GM21619 (cell line): ENCODE measurements around the gene KRTAP10-2.
"Not testable (repeated sequence)": the region's sequence is repeated elsewhere in the genome, so short reads cannot be mapped to it uniquely, and the experiment has no call there.

ENCODE experiments used
- ATAC-seq: cut with Tn5 transposase; IDR thresholded peaks from one replicate; pipeline ENCODE4 v1.9.1; 2021; ENCODE audit not compliant: unreplicated experiment

KRTAP10-2 gene

DNA sequence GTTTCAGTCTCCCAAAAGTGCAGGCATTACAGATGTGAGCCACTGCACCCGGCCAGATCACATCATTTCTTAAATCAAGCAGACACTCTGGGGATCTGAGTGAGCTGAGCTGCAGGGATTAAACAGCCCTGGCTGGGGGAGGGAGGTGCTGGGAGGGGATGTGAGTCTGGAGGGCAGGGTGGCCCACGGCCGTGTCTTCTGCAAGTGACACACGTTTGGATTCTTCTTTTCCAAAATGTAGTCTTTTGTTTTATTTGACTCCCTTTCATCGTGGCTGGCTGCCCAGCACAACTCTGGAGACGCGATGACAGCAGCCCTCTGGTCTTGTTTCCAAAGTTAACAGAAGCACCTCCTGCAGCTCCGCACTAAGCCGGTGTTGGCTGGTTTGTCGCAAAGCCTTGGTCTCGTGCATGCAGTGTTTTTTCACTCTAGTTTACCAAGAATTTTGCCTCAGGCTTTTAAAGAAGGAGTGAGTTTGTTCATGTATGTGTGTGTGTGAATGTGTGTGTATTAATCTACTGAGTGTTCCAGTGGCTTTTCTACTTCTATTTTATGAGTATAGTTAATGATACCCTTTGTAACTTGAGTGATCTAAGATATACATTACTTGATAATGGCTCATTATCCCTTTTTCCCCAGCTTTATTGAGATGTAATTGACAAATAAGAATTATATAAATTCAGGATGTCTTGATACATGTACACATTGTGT is 31.9 kb upstream of the KRTAP10-2 start:
- no peak for ATAC-seq

DNA sequence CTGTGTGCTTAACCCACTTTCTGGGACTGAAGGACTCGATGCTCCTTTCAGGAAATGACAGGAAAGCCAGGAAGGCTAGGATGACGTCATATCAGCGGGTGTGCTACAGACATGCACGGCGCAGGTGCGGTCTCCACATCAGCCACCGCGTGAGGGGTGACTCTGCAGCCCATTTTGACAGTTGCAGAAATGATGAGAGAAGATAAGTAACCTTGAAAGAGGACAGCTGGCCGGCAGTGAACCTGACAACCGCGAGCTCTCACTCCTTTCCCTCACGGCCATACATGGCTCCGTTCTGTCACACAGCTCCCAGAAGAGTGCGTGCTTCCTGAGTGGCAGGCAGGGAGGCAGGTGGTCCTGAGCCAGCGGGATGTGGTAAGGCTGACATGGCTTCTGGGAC is 30.8 kb upstream of the KRTAP10-2 start:
- no peak for ATAC-seq

DNA sequence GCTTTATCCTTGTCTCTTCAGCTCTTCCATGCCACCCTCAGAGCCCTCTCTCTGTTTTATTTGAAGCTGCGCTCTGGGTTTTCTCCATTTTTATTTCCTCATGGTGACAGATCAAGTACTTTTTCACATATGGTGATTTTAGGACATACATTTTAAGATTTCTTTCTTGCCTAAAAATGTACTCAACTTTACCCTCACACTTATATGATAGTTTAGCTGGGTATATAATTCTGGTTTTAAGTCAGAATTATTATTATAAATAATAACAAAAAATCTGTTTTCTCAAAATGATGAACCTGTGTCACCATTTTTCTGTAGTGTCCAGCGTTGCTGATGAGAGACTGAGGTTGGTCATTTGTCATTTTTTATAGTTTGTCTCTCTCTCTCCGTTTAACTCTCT is 29.9 kb upstream of the KRTAP10-2 start:
- ATAC-seq, result no peak

DNA sequence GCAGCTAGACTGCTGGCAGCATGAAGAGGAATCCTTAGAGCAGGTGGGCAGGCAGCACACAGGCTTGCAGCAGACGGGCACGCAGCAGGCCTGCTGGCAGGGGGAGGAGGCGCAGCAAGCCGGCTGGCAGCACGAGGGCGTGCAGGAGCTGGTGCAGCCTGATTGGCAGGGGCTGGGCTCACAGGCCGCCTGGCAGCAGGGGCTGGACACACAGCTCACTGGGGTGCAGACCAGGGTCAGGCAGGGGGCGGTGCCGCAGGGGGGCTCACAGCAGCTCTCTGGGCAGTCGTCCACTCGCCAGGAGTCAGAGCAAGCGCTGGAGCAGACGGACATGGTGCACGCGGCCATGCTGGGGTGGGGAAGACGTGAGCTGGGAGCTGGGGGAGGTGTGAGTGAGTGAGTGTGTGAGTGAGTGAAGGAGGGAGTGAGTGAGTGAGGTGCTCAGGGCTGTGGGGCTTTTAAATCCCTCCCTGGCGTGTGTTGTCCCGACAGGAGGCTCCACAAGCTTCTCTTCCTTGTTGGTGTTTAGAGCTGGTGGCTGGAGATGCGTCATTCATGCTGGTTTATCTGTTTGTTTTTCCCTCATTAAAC is 29.0 kb upstream of the KRTAP10-2 start, which contains the start of gene KRTAP10-5:
Gene KRTAP10-5 (minus strand): TSS at position 374 of the 591 bp plus-strand sequence. CDS start 26 bp downstream, at position 348.
- ATAC-seq, result not testable (repeated sequence)

DNA sequence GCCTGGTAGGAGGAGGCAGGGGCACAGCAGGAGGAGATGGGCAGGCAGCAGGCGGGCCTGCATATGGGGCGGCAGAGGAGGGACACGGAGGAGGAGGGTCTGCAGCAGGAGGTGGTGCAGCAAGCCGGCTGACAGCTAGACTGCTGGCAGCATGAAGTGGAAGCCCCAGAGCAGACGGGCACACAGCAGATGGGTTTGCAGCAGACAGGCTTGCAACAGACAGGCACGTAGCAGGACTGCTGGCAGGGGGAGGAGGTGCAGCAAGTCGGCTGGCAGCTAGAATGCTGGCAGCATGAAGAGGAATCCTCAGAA is 28.5 kb upstream of the KRTAP10-2 start:
- ATAC-seq, result no peak

DNA sequence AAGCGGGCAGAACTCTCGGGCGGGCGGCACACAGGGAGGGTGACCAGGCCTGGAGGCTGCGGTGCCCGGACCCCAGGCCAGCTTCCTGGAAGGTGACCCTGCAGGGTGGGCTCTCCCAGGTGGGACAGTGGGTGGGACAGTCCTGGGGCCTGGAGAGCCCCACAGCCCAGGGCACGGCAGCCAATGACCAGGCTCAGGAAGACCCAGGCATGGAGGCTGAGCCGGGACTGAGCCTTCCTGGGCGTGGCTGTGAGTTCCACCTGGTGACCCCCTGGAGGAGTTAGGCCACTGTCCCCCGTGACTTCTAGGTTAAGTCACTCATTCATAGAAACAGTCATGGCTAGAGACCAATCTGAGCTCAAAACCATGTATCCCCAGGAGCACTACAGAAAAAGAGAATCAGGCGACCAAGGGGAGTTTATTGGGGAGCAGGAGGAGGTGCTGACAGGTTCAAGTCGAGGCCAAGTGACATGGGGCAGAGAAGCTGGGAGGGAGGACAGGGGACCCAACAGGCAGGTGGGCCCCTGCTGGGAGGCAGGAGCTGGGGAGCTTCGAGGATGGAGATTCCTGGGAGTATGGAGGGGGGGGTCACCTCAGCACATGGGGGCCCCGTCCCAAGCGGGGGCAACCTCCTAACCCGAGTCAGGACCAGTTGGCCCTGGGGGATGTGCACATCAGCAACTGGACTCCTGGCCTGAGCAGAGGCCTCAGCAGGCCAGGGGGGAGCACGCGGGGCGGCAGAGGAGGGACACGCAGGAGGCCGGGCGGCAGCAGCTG is 27.9 kb upstream of the KRTAP10-2 start:
- no peak for ATAC-seq

DNA sequence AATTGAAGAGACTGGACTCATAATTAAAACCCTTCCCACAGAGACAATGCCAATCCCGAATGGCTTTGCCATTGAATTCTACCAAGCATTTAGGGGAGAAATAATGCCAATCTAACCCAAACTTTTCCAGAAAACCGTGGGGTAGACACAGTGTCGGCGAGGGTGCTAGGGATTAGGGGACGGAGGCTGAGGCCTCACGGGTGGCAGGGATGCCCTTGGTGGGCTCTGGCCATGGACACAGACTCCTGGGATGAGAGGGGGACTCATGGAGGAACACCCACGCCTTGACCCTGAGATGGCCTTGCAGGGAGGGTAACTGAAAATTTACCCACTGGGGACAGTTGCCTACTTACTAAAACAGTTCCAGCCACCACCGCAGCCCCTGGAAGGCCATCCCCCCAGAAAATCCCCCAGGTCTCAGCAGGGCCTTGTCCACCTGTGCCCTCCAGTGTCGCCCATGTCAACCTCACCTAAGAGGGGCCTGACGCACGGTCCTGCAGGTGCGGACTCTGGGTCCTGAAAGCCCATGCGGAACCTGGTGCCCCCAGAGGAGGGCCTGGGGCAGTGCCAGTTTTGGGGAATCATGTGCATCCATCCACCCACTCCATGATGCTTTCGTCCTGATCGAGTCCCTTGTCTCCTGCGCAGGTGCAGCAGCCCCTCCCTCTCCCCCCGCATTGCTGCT is 27.2 kb upstream of the KRTAP10-2 start:
- ATAC-seq, result no peak

DNA sequence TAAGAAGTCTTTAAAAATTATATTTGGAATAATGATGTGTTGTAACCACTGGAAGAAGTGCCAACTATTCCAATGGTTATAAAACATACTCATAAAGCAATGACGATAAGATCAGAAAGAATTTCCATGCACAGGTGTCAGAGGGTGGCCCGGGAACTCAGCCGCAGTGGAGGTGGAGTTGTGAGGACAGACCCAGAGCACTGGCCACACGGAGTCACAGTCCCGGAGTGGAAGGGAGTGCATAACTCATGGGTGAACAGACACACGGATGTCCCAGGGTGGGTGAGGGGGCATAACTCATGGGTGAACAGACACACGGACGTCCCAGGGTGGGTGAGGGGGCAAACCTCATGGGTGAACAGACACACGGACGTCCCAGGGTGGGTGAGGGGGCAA is 24.7 kb upstream of the KRTAP10-2 start:
- ATAC-seq, result no peak

DNA sequence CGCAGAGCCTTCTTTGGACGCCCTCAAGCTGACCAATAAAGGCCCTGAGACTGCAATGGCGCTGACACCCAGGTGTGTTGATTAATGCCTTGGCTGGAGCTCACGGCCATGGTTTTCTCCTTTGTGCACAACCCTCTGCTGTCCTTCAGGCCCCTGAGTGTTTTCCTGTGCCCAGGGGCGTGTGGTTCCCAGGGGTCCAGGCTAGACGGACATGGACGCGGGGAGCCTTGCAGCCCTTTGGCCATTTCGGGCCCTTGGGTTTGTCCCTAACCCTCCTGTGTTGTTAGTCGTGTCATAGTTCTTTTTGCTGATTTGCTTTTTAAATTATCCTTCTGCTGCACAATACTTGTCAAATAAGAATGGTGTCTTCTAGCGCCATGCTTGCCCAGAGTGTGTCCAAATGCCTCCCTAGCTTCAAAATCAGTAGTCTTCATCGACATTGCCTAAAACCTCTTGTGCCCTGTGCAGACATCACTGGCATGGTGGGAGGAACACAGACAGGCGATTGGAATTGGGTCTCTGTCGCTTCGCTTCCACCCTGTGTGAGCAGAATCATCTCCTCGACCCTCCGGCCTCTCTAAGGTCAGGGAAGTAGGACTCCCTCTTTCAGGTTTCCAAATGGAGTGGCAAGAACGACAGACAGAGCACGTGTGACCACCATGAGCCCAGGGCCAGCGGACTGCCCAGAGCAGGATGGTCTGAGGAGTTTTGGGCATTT is 24.2 kb upstream of the KRTAP10-2 start:
- ATAC-seq, result no peak

DNA sequence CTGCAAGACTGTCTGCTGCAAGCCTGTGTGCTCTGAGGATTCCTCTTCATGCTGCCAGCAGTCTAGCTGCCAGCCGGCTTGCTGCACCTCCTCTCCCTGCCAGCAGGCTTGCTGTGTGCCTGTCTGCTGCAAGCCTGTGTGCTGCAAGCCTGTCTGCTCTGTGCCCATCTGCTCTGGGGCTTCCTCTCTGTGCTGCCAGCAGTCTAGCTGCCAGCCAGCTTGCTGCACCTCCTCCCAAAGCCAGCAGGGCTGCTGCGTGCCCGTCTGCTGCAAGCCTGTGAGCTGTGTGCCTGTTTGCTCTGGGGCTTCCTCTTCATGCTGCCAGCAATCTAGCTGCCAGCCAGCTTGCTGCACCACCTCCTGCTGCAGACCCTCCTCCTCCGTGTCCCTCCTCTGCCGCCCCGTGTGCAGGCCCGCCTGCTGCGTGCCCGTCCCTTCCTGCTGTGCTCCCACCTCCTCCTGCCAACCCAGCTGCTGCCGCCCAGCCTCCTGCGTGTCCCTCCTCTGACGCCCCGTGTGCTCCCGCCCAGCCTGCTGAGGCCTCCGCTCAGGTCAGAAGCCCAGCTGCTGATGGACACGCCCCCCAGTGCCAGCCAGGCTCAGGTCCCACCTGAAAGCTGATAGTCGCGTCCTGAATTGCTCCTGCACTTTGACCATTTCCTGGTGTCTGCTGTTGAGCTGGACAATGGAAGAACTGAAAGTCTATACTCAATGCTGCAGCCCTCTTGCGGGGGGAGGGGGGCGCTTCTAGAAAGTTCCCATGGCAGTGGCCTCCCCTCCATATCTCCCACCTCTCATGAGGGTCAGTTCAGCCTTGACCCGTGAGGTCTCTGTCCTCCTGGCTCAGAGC is 23.4 kb upstream of the KRTAP10-2 start:
- ATAC-seq, result no peak

DNA sequence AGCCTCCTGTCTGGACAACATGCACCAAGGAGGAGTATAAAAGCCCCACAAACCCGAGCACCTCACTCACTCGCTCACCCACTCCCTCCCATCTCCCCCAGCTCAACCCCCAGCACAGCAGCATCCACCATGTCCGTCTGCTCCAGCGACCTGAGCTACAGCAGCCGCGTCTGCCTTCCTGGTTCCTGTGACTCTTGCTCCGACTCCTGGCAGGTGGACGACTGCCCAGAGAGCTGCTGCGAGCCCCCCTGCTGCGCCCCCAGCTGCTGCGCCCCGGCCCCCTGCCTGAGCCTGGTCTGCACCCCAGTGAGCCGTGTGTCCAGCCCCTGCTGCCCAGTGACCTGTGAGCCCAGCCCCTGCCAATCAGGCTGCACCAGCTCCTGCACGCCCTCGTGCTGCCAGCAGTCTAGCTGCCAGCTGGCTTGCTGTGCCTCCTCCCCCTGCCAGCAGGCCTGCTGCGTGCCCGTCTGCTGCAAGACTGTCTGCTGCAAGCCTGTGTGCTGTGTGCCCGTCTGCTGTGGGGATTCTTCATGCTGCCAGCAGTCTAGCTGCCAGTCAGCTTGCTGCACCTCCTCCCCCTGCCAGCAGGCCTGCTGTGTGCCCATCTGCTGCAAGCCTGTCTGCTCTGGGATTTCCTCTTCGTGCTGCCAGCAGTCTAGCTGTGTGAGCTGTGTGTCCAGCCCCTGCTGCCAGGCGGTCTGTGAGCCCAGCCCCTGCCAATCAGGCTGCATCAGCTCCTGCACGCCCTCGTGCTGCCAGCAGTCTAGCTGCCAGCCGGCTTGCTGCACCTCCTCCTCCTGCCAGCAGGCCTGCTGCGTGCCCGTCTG is 22.5 kb upstream of the KRTAP10-2 start, which contains the start of gene KRTAP10-4:
Gene KRTAP10-4 (plus strand): TSS at position 100 of the 827 bp plus-strand sequence. CDS start 30 bp downstream, at position 130.
- ATAC-seq, result not testable (repeated sequence)

DNA sequence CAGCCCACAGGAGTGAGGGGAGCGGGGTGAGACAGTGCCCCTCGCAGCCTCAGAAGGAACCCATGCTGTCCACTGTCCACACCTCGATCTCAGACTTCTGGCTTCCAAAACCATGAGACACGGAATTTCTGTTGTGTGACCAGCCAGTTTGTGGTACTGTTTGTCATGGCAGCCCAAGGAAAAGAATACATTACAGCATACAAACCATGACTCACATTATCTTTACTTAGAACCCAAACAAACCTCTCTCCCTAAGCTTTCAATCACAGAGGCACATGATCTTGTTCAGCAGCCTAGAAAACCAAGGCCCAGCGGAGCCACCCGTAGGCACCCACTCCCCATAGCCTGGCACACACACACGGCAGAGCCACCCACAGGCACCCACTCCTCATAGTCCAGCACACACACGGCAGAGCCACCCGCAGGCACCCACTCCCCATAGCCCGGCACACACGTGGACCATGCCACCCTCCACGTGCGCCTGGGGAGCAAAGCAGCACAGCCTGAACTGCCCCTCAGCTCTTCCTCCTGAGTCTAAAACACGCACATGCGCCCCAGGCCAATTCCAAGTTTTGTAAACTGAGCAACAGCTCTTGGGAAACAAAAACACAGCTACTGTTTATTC is 21.8 kb upstream of the KRTAP10-2 start:
- no peak for ATAC-seq

DNA sequence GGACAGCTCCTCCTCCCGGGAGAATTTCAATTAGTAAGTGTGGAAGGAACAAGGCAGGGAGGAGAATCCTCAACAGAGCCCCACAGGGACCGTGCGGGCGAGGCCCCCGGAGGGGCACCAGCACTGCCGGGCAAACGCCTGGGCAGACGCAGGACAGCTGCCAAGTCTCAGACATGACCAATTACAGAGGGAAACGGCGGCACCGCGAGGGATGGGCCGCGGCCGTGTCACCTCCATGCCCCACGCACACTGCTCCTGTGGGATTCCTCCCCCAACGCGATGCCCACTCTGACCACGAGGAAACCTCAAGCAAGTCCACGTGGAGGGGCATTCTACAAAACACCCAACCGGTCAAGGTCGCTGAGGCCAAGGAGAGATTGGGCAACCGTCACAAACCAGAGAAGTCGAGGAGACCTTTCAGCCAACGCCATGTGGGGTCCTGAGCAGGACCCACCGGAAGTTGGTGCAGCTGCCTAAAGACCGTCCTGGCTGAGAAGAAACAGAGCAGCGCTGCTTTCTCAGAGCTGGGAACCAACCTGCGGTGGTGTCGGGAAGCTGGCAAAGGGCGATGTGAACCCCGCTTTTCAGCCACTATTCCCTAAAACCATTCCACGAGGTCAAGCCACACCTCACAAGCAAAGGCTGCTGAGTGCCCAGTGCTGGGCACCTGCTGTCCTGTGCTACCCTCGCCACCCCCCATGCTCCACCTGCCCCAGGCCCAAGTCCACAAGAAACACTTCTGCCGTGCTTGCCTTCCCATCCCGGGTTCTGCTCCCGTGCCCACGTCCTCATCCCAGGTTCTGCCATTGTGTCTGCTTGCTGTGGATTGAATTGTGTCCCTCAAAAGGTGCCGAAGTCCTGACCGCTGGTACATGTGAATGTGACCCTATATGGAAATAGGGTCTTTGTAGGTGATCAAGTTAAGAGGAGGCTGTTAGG is 20.8 kb upstream of the KRTAP10-2 start:
- ATAC-seq, result no peak

DNA sequence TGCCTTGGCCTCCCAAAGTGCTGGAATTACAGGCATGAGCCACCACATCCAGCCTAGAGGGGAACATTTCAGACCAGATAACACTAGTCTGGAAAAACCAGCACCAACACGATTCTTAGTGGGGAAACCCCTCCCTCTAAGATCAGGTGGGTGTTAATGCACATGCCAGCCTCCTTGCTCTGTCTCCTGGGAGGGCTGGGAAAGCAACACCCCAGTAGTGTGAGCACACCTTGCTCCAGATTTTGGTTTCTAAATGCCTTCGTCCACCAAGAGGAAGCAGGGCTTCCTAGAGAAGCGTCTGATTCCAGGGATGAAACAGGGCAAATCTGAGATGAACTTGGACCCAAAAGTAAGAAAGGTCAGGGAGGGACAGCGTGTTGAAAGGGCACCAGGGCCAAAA is 20.0 kb upstream of the KRTAP10-2 start:
- no peak for ATAC-seq

DNA sequence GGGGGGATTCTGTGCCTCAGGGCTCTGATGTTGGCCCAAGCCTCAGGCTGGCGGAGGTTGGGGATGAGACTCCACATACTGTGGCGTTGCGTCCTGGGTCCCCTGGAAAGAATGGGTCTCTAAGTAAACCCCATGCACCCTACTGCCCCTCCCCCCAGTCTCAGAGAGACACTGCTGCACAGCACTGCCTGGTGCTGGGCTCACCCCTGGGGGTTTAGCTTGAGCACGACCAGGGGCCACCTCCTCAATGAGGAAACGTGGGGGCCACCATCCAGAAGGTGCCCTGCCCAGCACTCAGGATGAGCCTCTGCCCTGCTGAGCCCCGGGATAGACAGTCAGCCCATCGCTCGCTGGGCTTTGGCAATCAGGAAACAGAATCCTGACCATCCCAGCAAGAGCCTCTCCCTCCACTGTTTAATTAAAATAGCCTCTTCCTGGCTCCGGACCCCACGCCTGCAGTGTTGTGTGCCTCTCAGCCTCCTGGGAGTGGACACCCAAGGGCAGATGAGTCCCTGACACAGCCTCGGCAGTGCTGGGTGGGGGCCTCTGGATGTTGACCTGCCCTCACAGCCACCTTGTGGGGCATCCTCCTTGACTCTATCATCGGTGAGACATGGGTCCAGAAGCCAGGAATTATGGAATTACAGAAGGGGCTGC is 18.7 kb upstream of the KRTAP10-2 start:
- ATAC-seq, result no peak

DNA sequence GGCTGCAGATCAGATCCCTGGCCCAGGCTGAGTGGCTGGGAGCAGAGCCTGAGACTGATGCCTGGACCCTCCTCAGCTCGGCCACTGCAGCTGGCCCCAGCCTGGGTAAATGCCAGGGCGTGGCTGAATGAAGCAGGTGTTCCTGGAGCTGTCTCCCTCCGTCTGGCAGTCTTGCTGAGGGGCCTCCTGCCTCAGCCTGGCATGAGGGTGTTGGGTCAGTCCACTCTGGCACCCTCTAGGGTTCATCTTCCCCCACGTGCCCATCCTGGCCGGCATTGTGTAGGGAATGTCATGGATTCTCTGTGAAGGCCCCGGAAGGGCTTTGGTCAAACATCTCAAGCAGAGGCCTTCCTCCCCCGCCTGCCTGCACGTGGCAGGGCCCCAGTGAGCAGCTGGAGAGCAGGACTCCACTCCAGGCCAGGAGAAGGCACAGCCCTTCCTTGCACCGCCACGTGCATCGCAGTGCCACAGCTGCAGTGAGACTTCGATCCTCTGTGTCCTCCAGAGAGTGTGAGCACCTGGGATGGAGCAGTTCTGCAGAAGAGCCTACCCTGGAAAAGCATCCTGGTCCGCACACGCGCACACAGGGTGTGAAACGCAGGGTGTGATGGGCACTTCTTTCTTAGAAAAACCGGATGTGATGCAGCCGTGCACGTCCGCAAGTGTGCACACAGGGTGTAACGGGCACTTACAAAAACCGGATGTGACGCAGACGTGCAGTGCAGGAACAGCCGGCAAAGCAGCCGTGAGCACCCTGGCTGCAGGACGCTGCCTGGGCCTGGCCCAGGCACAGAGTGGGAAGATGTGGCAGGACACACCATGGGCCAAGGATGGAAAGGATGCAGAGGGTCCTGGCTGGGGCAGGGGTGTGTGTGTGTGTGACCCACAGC is 17.6 kb upstream of the KRTAP10-2 start:
- no peak for ATAC-seq
